HG03558 (cell line): ENCODE data around the gene PRKCH.

Experiments used
- ATAC-seq: cut with Tn5 transposase; IDR thresholded peaks from one replicate; pipeline ENCODE4 v1.9.1; 2021; ENCODE audit warnings: moderate number of reproducible peaks; ENCODE audit not compliant: unreplicated experiment; ENCODE audit errors: extremely low read depth

The PRKCH gene

GRCh38 chr14:61417141-61417540 lies 95.8 kb downstream of the PRKCH start:
- no peak for ATAC-seq

- ATAC-seq = no peak
Observed at GRCh38 chr14:61417883-61418455, 96.6 kb downstream of the PRKCH start.

- no peak for ATAC-seq
Observed at GRCh38 chr14:61418746-61419145, 97.4 kb downstream of the PRKCH start.

GRCh38 chr14:61419201-61419600 lies 97.8 kb downstream of the PRKCH start:
- no peak for ATAC-seq

- ATAC-seq = no peak
Observed at GRCh38 chr14:61420326-61420725, 98.9 kb downstream of the PRKCH start.

GRCh38 chr14:61421212-61421923 lies 100.0 kb downstream of the PRKCH start:
- no peak for ATAC-seq

GRCh38 chr14:61426048-61426447 lies 104.7 kb downstream of the PRKCH start:
- no peak for ATAC-seq

- ATAC-seq = no peak
Observed at GRCh38 chr14:61428261-61428660, 106.9 kb downstream of the PRKCH start.

- ATAC-seq = no peak
Observed at GRCh38 chr14:61429316-61429715, 107.9 kb downstream of the PRKCH start.

GRCh38 chr14:61430066-61430757 lies 108.8 kb downstream of the PRKCH start:
- no peak for ATAC-seq

- ATAC-seq = no peak
Observed at GRCh38 chr14:61433169-61433568, 111.8 kb downstream of the PRKCH start.

- no peak for ATAC-seq
Observed at GRCh38 chr14:61433828-61434227, 112.4 kb downstream of the PRKCH start.

GRCh38 chr14:61434311-61434710 lies 112.9 kb downstream of the PRKCH start:
- no peak for ATAC-seq

- no peak for ATAC-seq
Observed at GRCh38 chr14:61435563-61436337, 114.4 kb downstream of the PRKCH start.

GRCh38 chr14:61437381-61437780 lies 116.0 kb downstream of the PRKCH start:
- ATAC-seq = no peak

GRCh38 chr14:61438036-61438435 lies 116.7 kb downstream of the PRKCH start:
- ATAC-seq = no peak

GRCh38 chr14:61438497-61438859 lies 117.1 kb downstream of the PRKCH start:
- ATAC-seq = no peak

- ATAC-seq = no peak
Observed at GRCh38 chr14:61438860-61439765, 117.7 kb downstream of the PRKCH start.

GRCh38 chr14:61439779-61440418 lies 118.5 kb downstream of the PRKCH start:
- no peak for ATAC-seq
